NCI-H146 treated with DMSO at 0.1 percent for 48 hours (cell line): ENCODE data around the gene MEGF11.
A peak's percentile ranks its signal among the peaks of the same experiment; 100 is the strongest.

Experiments used
- DNase-seq: peaks from one replicate; lab custom pipeline; 2025; ENCODE audit not compliant: unreplicated experiment; lab: John Stamatoyannopoulos, UW

MEGF11 gene

DNA sequence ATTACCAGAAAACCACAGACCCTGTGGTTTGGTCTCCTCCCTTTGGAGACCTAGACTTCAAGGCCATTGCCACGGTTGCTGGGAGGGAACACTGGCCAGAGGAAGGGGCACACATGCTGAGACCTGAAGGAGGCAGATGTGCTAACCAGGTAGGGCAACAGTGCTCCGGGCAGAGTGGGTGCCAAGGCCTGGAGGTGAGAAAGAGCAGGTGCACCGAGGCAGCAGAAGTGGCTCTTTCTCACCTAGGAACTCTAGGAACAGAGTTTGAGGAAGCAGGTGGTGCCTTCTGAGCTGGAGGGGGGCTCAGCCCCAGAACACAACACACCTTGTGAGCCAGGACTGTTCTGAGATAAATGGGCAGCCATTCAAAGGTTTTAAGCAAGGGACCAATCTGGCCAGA, 106.1 kb downstream of the MEGF11 start:
- DNase-seq = no peak

- DNase-seq = peak; percentile 90
Measured at GRCh38 chr15:66145726-66146182, 107.8 kb downstream of the MEGF11 start.

GRCh38 chr15:66144978-66145725, 108.4 kb downstream of the MEGF11 start:
- DNase-seq = peak; percentile 88

- DNase-seq = no peak
Measured at GRCh38 chr15:66142285-66142684, 111.3 kb downstream of the MEGF11 start.

DNA sequence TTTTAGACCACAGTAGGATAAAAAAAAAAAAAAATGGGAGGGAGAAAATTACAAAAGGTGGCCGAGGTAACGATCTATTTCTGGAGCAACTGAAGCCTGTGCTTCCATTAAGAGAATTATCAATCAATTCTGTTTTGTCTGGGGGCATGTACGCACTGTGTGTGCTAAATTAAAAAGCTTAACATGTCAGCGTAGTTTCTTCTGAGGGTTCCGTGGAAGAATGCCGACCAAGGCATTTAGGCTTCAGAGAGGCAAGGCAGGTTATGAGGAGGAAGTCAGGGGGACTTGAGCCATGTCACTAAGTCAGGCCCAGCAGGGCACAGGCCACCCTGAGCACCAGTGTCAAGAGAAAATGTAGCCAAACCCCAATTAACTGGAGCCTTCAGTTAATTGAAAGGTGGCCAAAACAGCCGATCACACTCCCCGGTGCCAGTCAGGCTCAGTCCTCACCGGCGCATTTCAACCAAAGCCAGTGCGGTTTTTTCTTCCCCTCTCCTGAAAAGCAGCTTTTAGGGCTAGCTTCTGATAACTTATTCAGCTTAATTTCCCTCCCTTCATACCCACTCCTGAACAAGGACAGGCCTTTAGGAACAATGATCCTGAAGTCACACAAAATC, 113.9 kb downstream of the MEGF11 start:
- no peak for DNase-seq

- peak; percentile 61 for DNase-seq
Measured at GRCh38 chr15:66138892-66139590, 114.5 kb downstream of the MEGF11 start.

GRCh38 chr15:66138096-66138783, 115.3 kb downstream of the MEGF11 start:
- DNase-seq = peak; percentile 24

DNA sequence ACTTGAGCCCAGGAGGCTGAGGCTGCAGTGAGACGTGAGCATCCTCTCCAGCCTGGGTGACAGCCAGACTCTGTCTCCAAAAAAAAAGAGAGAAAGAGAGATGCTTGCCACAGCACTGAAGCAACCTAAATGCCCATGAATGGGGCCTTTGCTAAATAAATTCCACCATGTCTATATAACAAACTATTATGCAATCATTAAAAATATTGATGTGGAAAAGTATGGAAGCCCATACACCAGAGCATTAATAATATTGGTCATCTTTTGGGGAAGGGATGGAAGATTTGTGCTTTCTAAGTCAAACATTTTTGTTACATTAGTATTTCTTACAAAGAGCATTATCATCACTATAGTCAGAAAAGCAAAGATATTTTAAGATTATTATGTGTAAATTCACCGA, 116.6 kb downstream of the MEGF11 start:
- no peak for DNase-seq

GRCh38 chr15:66135664-66136063, 117.9 kb downstream of the MEGF11 start:
- DNase-seq = no peak

GRCh38 chr15:66134284-66134683, 119.3 kb downstream of the MEGF11 start:
- DNase-seq = no peak

DNA sequence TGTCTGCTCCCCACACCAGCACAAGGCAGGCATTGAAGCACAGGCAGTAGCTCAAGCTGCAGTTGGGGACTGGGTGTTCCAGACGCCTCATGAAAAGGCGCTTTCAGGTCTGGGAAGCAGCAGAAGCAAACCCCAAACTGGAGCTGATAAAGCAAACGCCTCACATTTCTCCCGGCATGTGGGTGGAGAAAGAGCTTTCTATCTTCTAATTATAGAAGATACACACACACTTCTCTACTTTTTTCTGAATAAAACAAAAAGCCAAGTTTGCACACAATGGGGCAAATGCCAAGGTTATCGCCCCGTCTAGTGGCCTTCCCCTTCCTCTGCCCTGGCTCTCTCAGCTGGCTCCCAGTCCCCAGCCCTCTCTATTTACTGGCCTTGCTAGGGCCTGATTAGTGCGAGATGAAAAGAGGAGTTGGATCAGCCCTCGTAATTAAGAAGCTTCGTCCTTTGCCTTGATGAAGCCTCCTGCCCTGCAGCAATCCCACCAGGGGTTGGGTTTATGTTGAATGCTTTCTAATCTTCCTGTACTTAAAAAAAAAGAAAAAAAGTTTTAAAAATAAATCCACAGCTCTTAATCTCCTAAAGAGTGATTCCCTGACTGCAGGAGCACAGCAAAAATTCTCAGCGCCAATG, 120.2 kb downstream of the MEGF11 start:
- DNase-seq = no peak

GRCh38 chr15:66132251-66132816, 121.2 kb downstream of the MEGF11 start:
- no peak for DNase-seq

- no peak for DNase-seq
Measured at GRCh38 chr15:66131831-66132230, 121.7 kb downstream of the MEGF11 start.

- no peak for DNase-seq
Measured at GRCh38 chr15:66131200-66131599, 122.3 kb downstream of the MEGF11 start.

DNA sequence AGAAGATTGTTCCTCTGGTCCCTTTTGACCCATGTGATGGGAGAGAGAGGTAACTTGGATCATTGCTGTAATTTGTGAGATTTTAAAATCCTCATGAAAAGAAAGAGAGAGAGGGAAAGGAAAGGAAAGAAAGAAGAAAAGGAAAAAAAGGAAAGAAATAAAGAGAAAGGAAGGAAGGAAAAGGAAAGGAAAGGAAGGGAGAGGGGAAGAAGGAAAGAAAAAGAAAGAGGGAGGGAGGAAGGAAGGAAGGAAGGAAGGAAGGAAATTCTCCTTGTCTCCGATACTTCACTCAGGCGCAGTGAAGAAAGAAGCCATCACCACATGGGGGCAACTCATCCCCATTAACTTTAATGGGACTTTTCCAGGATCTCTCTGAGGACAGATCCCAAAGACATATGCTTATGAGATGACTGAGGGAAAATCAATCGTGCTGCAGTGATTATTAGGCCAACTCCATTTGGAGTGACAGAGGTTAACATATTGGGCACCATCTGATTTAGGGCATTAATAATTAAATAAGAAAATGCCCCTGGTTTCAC, 123.0 kb downstream of the MEGF11 start:
- no peak for DNase-seq

DNA sequence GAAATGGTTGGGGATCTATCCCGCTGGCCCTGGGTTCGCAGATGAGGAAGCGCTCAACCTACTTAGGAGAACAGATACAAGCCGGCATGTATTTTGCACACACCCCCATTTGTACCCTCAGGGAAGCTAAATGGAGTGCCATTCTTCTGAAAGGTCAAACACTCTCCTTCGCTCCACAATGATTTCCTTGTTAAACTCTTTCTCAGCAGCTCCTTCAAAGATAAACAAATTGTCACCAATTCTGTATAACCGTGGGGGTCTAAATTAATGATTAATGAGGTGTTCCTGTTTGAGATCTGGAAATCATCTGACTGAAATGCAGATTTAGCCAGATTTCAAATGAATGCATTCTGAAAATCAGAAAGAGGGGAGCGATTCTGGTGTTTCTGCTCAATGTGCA, 124.0 kb downstream of the MEGF11 start:
- no peak for DNase-seq

DNA sequence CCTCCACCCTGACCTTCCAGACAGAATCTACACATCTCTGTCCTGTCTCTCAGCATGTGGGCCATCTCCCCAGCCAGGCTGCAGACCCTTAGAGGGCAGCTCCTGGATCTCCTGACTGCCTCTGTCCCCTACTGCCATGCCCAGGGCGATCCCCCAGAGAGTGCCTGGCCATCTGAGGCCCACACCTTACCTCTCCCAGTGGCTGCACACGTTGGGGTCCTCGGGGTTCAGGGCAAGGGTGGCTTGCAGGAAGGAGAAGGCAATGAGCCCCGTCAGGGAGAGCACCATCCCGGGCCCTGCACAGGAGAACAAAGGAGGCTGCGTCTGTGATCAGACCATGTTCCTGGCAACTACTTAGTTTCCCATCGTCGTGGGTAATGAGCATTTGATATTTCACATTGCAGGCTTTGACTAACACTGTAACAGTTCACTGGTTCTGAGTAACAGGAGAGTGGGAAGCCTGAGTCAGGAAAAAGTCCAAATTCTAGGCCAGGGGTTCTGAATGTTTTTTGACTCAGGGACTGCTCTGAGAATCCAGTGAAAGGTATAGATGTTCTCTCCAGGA, 125.4 kb downstream of the MEGF11 start:
- DNase-seq = no peak

DNA sequence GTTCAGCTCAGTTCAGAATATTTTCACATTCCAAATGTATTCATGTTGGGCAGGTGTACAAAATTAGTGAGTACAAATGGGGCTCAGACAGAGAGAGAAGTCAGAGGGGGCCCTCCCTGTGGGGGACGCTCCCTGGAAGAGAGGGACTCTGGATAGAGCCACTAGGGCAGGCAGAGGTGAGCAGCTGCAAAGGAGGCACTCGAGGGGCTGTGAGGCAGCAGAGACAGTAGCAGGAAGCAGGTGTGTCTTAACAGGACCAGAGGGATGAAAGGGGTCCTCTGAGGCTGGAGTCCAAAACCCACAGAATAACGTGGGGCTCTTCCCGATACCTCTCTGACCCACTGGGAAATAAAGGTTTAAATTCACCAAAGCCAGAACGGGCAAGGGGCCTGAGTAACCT, 127.1 kb downstream of the MEGF11 start:
- DNase-seq = no peak

DNA sequence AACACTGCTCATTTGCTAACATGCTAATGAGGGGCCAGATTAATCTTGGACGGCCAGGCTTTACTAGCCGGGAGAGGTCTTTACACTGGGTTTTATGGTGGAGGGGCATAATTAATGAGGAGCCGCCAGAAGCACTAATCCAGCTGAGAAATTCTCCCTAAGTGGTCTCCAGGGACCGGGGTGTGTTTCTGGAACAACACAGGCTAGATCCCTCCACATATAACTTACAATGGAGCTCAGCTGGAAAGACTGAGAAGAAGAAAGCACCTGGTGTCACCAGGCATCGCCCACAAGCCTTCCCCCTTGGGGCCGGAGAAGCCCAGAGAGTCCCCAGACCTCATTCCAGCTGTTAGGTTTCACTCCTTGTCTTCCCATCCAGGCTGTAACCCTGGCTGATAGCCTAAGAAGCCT, 127.5 kb downstream of the MEGF11 start:
- no peak for DNase-seq

GRCh38 chr15:66124651-66125050, 128.9 kb downstream of the MEGF11 start:
- no peak for DNase-seq
